Loucy (cell line): ENCODE data around the gene SND1.

Source experiments
- H2AFZ ChIP-seq: fragments of 200-600 bp; sonication (generic); 2 replicates; pipeline ENCODE4 v1.6.0; 2016; ENCODE audit warnings: antibody characterized with exemption, mild to moderate bottlenecking, low read length, moderate library complexity
- H3F3A ChIP-seq: fragments of 200-600 bp; 2 replicates; pipeline ENCODE4 v1.6.0; 2016; ENCODE audit warnings: antibody characterized with exemption, low read depth, mild to moderate bottlenecking
- H3K27me3 ChIP-seq: fragments of 200-600 bp; sonication (generic); 2 replicates; pipeline ENCODE4 v1.6.1; 2014; ENCODE audit warnings: low read length, mild to moderate bottlenecking; ENCODE audit not compliant: insufficient read depth, poor library complexity, severe bottlenecking
- H3K36me3 ChIP-seq: fragments of 200-600 bp; sonication (generic); 2 replicates; pipeline ENCODE4 v1.6.1; 2016; ENCODE audit warnings: low read length; ENCODE audit not compliant: insufficient read depth
- H3K4me1 ChIP-seq: fragments of 200-600 bp; sonication (generic); 2 replicates; pipeline ENCODE4 v1.5.1; 2014; ENCODE audit warnings: low read length, mild to moderate bottlenecking; ENCODE audit not compliant: insufficient read depth, poor library complexity, severe bottlenecking
- H3K4me2 ChIP-seq: fragments of 200-600 bp; sonication (generic); 2 replicates; pipeline ENCODE4 v1.6.0; 2014; ENCODE audit warnings: antibody characterized with exemption, low read length, low read depth, mild to moderate bottlenecking; ENCODE audit not compliant: poor library complexity, severe bottlenecking
- H3K4me3 ChIP-seq: fragments of 200-600 bp; sonication (generic); 2 replicates; pipeline ENCODE4 v1.5.1; 2014; ENCODE audit warnings: low read length, mild to moderate bottlenecking, mixed read lengths; ENCODE audit not compliant: poor library complexity, severe bottlenecking
- H3K79me2 ChIP-seq: fragments of 200-600 bp; sonication (generic); 2 replicates; pipeline ENCODE4 v1.6.1; 2014; ENCODE audit warnings: low read length; ENCODE audit not compliant: insufficient read depth
- H3K9ac ChIP-seq: fragments of 200-600 bp; sonication (generic); 2 replicates; pipeline ENCODE4 v1.6.0; 2014; ENCODE audit warnings: mild to moderate bottlenecking, low read depth, low read length, moderate library complexity; ENCODE audit not compliant: poor library complexity, severe bottlenecking
- H3K9me2 ChIP-seq: fragments of 200-600 bp; sonication (generic); replicated peaks from 2 replicates; pipeline ENCODE4 v1.6.1; 2016; ENCODE audit warnings: low read depth, low read length, mixed read lengths
- H3K9me3 ChIP-seq: fragments of 200-600 bp; sonication (generic); 2 replicates; pipeline ENCODE4 v1.6.1; 2014; ENCODE audit warnings: mild to moderate bottlenecking, antibody characterized with exemption, low read length, low read depth; ENCODE audit not compliant: insufficient read depth
- H4K20me1 ChIP-seq: fragments of 200-600 bp; sonication (generic); 2 replicates; pipeline ENCODE4 v1.6.0; 2014; ENCODE audit warnings: antibody characterized with exemption, low read length, mild to moderate bottlenecking; ENCODE audit not compliant: insufficient read depth, poor library complexity, severe bottlenecking
- EZH2phosphoT487 ChIP-seq: fragments of 200-600 bp; IDR thresholded peaks from 2 replicates; pipeline ENCODE4 v1.6.1; 2018; ENCODE audit warnings: antibody characterized with exemption, mild to moderate bottlenecking, moderate library complexity, borderline replicate concordance
- TF ChIP-seq, protein P1 (sequence below): fragments of 200-600 bp; sonication (generic); conservative IDR thresholded peaks from 2 replicates; pipeline ENCODE4 v1.5.1; 2014; ENCODE audit warnings: mild to moderate bottlenecking, antibody characterized with exemption, low read length

The SND1 gene

DNA sequence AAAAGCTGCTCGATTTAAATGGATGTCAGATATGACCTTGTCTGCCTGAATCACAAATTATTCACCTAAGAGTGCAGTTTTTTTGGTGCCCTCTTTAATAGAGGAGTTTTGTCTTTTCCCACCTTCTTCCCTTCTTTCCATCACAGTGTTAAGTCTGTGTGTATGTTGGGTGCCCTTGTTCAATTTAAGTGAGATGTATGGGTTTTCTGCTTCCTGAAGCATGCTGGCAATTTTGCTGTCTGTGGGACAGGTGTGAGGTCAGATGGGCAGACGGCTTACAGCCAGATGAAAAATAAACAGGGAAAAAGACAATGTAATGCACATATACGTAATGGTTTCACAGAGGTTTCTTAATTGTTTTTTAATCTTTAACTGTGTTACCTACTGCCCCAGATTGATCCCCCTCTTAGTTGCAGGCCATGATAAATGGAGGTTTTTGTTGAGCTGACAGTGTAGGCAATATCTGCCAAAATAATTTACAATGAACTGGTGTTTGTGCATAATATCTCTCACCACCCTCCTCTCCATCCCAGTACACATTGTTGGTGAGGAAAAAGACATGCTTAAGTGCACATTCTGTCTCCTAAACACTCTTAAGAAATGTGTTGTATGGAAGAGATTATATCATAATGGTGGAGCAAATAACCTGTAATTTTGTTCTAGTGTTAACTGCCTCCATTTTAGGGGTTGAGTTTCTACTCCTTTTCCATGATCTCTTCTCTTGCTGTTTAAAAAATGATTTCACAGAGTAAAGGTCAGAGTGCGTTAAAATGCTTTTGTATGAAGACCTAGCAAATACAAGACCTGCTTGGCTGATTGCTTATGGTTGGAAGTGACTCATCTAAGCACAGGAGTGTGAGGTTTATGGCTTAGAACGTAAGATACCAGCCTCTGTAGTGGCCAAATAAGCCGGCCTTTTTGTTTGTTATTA, 255.4 kb downstream of the SND1 start:
- peaks cover 29% of the 10 kb centered on the region; the same call in 1 of the 2 replicates for H3K36me3 ChIP-seq
- no peaks in the 10 kb centered on the region for H3F3A ChIP-seq
- TF ChIP-seq, protein P1, sequence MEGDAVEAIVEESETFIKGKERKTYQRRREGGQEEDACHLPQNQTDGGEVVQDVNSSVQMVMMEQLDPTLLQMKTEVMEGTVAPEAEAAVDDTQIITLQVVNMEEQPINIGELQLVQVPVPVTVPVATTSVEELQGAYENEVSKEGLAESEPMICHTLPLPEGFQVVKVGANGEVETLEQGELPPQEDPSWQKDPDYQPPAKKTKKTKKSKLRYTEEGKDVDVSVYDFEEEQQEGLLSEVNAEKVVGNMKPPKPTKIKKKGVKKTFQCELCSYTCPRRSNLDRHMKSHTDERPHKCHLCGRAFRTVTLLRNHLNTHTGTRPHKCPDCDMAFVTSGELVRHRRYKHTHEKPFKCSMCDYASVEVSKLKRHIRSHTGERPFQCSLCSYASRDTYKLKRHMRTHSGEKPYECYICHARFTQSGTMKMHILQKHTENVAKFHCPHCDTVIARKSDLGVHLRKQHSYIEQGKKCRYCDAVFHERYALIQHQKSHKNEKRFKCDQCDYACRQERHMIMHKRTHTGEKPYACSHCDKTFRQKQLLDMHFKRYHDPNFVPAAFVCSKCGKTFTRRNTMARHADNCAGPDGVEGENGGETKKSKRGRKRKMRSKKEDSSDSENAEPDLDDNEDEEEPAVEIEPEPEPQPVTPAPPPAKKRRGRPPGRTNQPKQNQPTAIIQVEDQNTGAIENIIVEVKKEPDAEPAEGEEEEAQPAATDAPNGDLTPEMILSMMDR: no peak
- H3K4me2 ChIP-seq: no peak overlapping the region
- H3K4me3 ChIP-seq: no peak overlapping the region
- H3K9me2 ChIP-seq: no peaks in the 10 kb centered on the region
- no peaks in the 10 kb centered on the region for H4K20me1 ChIP-seq
- H3K9ac ChIP-seq: no peak overlapping the region
- peaks cover 5% of the 10 kb centered on the region; the same call in 1 of the 2 replicates for H3K79me2 ChIP-seq
- no peak overlapping the region for H2AFZ ChIP-seq
- no peaks in the 10 kb centered on the region for H3K27me3 ChIP-seq
- H3K4me1 ChIP-seq: peaks cover 14% of the 10 kb centered on the region
- H3K9me3 ChIP-seq: no peaks in the 10 kb centered on the region

DNA sequence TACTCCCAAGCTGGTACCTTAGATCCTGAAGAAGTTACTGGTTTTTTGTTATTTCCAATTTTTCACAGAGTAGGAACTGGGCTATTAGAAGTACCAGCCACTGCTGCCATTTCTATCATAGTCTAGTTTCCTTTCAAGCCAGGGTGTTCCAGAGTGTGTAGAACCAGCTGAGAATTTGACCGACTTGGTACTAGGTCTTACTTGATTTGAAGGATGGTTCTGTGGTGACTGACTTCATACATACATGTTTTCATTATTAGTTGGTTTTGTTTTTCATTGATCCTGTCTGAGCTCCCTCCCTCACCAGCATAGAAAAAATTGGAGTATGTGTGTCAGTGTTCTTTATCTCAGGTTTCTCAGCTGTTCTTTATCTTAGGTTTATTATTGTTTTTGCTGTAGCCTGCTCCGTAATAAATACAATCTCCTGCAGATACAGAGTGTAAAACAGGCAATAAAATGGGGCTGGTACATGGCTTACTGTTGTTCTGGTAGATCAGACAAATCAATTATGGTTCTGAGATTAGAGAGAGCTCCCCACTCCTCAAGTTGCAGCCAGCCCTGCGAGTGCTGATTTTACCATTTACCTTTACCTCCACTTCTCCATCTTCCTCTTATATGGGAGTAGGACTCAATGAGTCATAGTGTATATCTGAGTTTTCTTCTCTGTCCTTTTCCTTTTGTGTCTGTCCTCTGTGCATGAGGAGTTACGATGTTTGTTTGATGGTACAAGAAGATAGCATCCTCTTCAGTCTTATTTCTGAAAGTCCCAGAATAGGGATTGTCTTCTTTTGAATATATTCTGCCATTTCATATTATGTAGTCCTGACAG, 256.6 kb downstream of the SND1 start:
- H3K9me3 ChIP-seq: no peaks in the 10 kb centered on the region
- H3K9ac ChIP-seq: no peak overlapping the region
- no peaks in the 10 kb centered on the region for H4K20me1 ChIP-seq
- H3K4me1 ChIP-seq: peaks cover 13% of the 10 kb centered on the region
- no peaks in the 10 kb centered on the region for H3F3A ChIP-seq
- H3K79me2 ChIP-seq: peaks cover 5% of the 10 kb centered on the region; the same call in 1 of the 2 replicates
- H2AFZ ChIP-seq: no peak overlapping the region
- H3K36me3 ChIP-seq: peaks cover 29% of the 10 kb centered on the region; the same call in 1 of the 2 replicates
- TF ChIP-seq, protein P1: no peak
- no peak for TF ChIP-seq EZH2phosphoT487
- H3K4me3 ChIP-seq: no peak overlapping the region
- no peak overlapping the region for H3K4me2 ChIP-seq
- H3K9me2 ChIP-seq: no peaks in the 10 kb centered on the region
- H3K27me3 ChIP-seq: no peaks in the 10 kb centered on the region

DNA sequence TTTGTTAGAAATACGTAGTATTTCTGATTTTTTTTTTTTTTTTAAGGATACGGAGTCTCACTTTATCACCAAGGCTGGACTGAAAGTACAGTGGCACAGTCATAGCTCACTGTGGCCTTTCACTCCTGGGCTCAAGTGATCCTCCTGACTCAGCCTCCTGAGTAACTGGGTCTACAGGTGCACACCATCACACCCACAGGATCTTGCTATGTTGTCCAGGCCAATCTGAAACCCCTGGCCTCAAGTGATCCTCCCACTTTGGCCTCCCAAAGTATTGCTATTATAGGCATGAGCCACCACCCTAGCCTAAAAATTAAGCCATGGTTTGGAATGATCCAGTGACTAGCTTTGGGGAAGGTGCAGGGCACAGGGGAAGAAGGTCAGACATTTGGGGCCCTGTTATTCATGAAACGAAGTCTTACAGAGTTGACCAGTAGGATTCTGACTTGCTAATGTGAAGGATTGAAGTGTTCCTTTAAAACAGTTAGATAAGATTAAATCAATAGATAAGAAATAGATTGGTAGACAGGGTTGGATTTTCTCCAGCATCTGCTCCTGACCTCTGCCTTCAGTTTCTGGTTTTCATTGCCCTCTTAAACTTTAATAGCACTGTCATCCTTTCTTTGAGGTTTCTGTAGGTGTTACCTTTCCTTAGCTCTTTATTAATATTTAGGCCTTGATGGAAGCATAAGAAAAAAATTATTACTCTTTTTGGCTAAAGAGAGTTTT, 257.6 kb downstream of the SND1 start:
- Histone ChIP-seq H3K9ac (no peak overlapping the region), H3K9me2 (no peaks in the 10 kb centered on the region), H2AFZ (no peak overlapping the region), H3K4me3 (no peak overlapping the region), H3K36me3 (peaks cover 27% of the 10 kb centered on the region; the same call in 1 of the 2 replicates), H3F3A (no peaks in the 10 kb centered on the region), H3K79me2 (peaks cover 5% of the 10 kb centered on the region; the same call in 1 of the 2 replicates), H3K9me3 (no peaks in the 10 kb centered on the region), H3K4me1 (peaks cover 13% of the 10 kb centered on the region), H3K27me3 (no peaks in the 10 kb centered on the region), H4K20me1 (no peaks in the 10 kb centered on the region), H3K4me2 (no peak overlapping the region)
- no peak for TF ChIP-seq EZH2phosphoT487
- TF ChIP-seq, protein P1: no peak
